ENCODE measurements around the gene CXCL16. TPM values are rescaled to one million over a fixed set of nuclear protein-coding genes. Genes with fewer than 3 reads are reported as not detected.
"Not testable (repeated sequence)": the region's sequence is repeated elsewhere in the genome, so short reads cannot be mapped to it uniquely, and the experiment has no call there.

Gene CXCL16
- total and polyA plus RNA-seq, 4 donors: 7.5 to 18.8 (median 13.2) TPM

GRCh38 chr17:4683739-4684138, 56.0 kb downstream of the CXCL16 start:
- not testable (repeated sequence) for H3K4me1 ChIP-seq (ENCODE audit: control insufficient read depth, insufficient read depth, low read length); H3K9me3 ChIP-seq (ENCODE audit: control insufficient read depth, insufficient read depth, low read length); H3K27me3 ChIP-seq (ENCODE audit: control insufficient read depth, insufficient read depth, low read length); DNase-seq (ENCODE audit: low read depth in 4 of 6, low spot score in 6 of 6); H3K4me3 ChIP-seq (ENCODE audit: low read depth, low read length); H3K27ac ChIP-seq (ENCODE audit: low read depth, low read length)
- H3K36me3 ChIP-seq (ENCODE audit: control insufficient read depth, insufficient read depth, low read length): peaks cover 62% of the 10 kb centered on the region
- WGBS (ENCODE audit: insufficient coverage): 100% methylated on average over 3 of the region's 5 CpGs

Other genes with a start within 250 kb of the CXCL16 start
- 10 to 100 TPM; 17.7 to 18.0 TPM for gene SPNS2, start 241.0 kb downstream of the CXCL16 start, total RNA-seq
- gene SPNS2, start 241.0 kb downstream of the CXCL16 start, polyA plus RNA-seq (ENCODE audit: insufficient read length in 2 of 2): 10 to 100 TPM; 65.1 to 67.3 TPM
- 10 to 100 TPM; 19.5 to 30.9 TPM for gene MYBBP1A, start 184.5 kb downstream of the CXCL16 start, total RNA-seq
- 10 to 100 TPM; 36.5 to 38.9 TPM for gene MYBBP1A, start 184.5 kb downstream of the CXCL16 start, polyA plus RNA-seq (ENCODE audit: insufficient read length in 2 of 2)
- gene GGT6, start 179.4 kb downstream of the CXCL16 start, total RNA-seq: not detected
- under 1 TPM in 1 of 2 donors, not detected in 1; 0.15 TPM for gene GGT6, start 179.4 kb downstream of the CXCL16 start, polyA plus RNA-seq (ENCODE audit: insufficient read length in 2 of 2)
- gene SMTNL2, start 155.4 kb downstream of the CXCL16 start, total RNA-seq: 10 to 100 TPM in 1 of 2 donors, 1 to 10 TPM in 1; 5.1 to 33.9 TPM
- 10 to 100 TPM in 1 of 2 donors, 1 to 10 TPM in 1; 5.8 to 12.8 TPM for gene SMTNL2, start 155.4 kb downstream of the CXCL16 start, polyA plus RNA-seq (ENCODE audit: insufficient read length in 2 of 2)
- 10 to 100 TPM in 1 of 2 donors, 1 to 10 TPM in 1; 3.0 to 16.3 TPM for gene ALOX15, start 98.2 kb downstream of the CXCL16 start, total RNA-seq
- gene ALOX15, start 98.2 kb downstream of the CXCL16 start, polyA plus RNA-seq (ENCODE audit: insufficient read length in 2 of 2): 10 to 100 TPM in 1 of 2 donors, 1 to 10 TPM in 1; 3.9 to 13.5 TPM
- gene PELP1, start 35.8 kb downstream of the CXCL16 start, total RNA-seq: 10 to 100 TPM; 20.5 to 22.4 TPM
- 10 to 100 TPM; 60.7 to 70.8 TPM for gene PELP1, start 35.8 kb downstream of the CXCL16 start, polyA plus RNA-seq (ENCODE audit: insufficient read length in 2 of 2)
- gene ARRB2, start 29.3 kb downstream of the CXCL16 start, total RNA-seq: 10 to 100 TPM; 21.2 to 33.9 TPM
- 100 to 1,000 TPM in 1 of 2 donors, 10 to 100 TPM in 1; 99.0 to 105 TPM for gene ARRB2, start 29.3 kb downstream of the CXCL16 start, polyA plus RNA-seq (ENCODE audit: insufficient read length in 2 of 2)
- gene MED11, start 8.5 kb downstream of the CXCL16 start, total RNA-seq: 10 to 100 TPM in 1 of 2 donors, 1 to 10 TPM in 1; 9.5 to 32.1 TPM
- gene MED11, start 8.5 kb downstream of the CXCL16 start, polyA plus RNA-seq (ENCODE audit: insufficient read length in 2 of 2): 10 to 100 TPM; 27.3 to 27.4 TPM
- 1 to 10 TPM in 1 of 2 donors, under 1 TPM in 1; 0.89 to 2.0 TPM for gene ZMYND15, start 95 bp downstream of the CXCL16 start, total RNA-seq
- 1 to 10 TPM; 1.4 to 2.5 TPM for gene ZMYND15, start 95 bp downstream of the CXCL16 start, polyA plus RNA-seq (ENCODE audit: insufficient read length in 2 of 2)
- not detected for gene TM4SF5, start 32.0 kb upstream of the CXCL16 start, total RNA-seq
- not detected for gene TM4SF5, start 32.0 kb upstream of the CXCL16 start, polyA plus RNA-seq (ENCODE audit: insufficient read length in 2 of 2)
- 1 to 10 TPM in 1 of 2 donors, under 1 TPM in 1; 0.99 to 2.0 TPM for gene VMO1, start 46.4 kb upstream of the CXCL16 start, total RNA-seq
- 1 to 10 TPM; 2.0 to 2.7 TPM for gene VMO1, start 46.4 kb upstream of the CXCL16 start, polyA plus RNA-seq (ENCODE audit: insufficient read length in 2 of 2)
- gene GLTPD2, start 49.0 kb upstream of the CXCL16 start, total RNA-seq: not detected
- 1 to 10 TPM; 3.5 to 5.2 TPM for gene GLTPD2, start 49.0 kb upstream of the CXCL16 start, polyA plus RNA-seq (ENCODE audit: insufficient read length in 2 of 2)
- 100 to 1,000 TPM in 1 of 2 donors, 10 to 100 TPM in 1; 94.1 to 146 TPM for gene PSMB6, start 56.2 kb upstream of the CXCL16 start, total RNA-seq
- gene PSMB6, start 56.2 kb upstream of the CXCL16 start, polyA plus RNA-seq (ENCODE audit: insufficient read length in 2 of 2): 100 to 1,000 TPM; 143 to 147 TPM
- 10 to 100 TPM; 14.2 to 42.8 TPM for gene PLD2, start 67.2 kb upstream of the CXCL16 start, total RNA-seq
- 10 to 100 TPM; 29.8 to 46.9 TPM for gene PLD2, start 67.2 kb upstream of the CXCL16 start, polyA plus RNA-seq (ENCODE audit: insufficient read length in 2 of 2)
- gene MINK1, start 93.4 kb upstream of the CXCL16 start, total RNA-seq: 10 to 100 TPM; 33.5 to 35.0 TPM
- gene MINK1, start 93.4 kb upstream of the CXCL16 start, polyA plus RNA-seq (ENCODE audit: insufficient read length in 2 of 2): 10 to 100 TPM; 67.2 to 86.2 TPM
- 1 to 10 TPM; 1.9 to 4.7 TPM for gene C17orf107, start 159.6 kb upstream of the CXCL16 start, total RNA-seq
- gene C17orf107, start 159.6 kb upstream of the CXCL16 start, polyA plus RNA-seq (ENCODE audit: insufficient read length in 2 of 2): 1 to 10 TPM; 2.8 to 3.7 TPM
- gene CHRNE, start 163.2 kb upstream of the CXCL16 start, total RNA-seq: under 1 TPM; 0.69 to 0.99 TPM
- gene CHRNE, start 163.2 kb upstream of the CXCL16 start, polyA plus RNA-seq (ENCODE audit: insufficient read length in 2 of 2): 1 to 10 TPM; 1.1 to 1.9 TPM
- gene GP1BA, start 192.3 kb upstream of the CXCL16 start, total RNA-seq: under 1 TPM in 1 of 2 donors, not detected in 1; 0.06 TPM
- gene GP1BA, start 192.3 kb upstream of the CXCL16 start, polyA plus RNA-seq (ENCODE audit: insufficient read length in 2 of 2): 1 to 10 TPM in 1 of 2 donors, under 1 TPM in 1; 0.57 to 1.6 TPM
- gene SLC25A11, start 200.1 kb upstream of the CXCL16 start, total RNA-seq: 10 to 100 TPM; 57.2 to 63.0 TPM
- gene SLC25A11, start 200.1 kb upstream of the CXCL16 start, polyA plus RNA-seq (ENCODE audit: insufficient read length in 2 of 2): 10 to 100 TPM; 84.0 to 95.2 TPM
- 10 to 100 TPM; 23.5 to 72.5 TPM for gene RNF167, start 200.3 kb upstream of the CXCL16 start, total RNA-seq
- 100 to 1,000 TPM; 113 to 133 TPM for gene RNF167, start 200.3 kb upstream of the CXCL16 start, polyA plus RNA-seq (ENCODE audit: insufficient read length in 2 of 2)
- gene PFN1, start 208.6 kb upstream of the CXCL16 start, total RNA-seq: 100 to 1,000 TPM in 1 of 2 donors, 10 to 100 TPM in 1; 95.4 to 191 TPM
- 100 to 1,000 TPM; 296 to 299 TPM for gene PFN1, start 208.6 kb upstream of the CXCL16 start, polyA plus RNA-seq (ENCODE audit: insufficient read length in 2 of 2)
- gene ENO3, start 211.2 kb upstream of the CXCL16 start, total RNA-seq: 1 to 10 TPM; 4.9 to 7.3 TPM
- 10 to 100 TPM in 1 of 2 donors, 1 to 10 TPM in 1; 8.1 to 17.1 TPM for gene ENO3, start 211.2 kb upstream of the CXCL16 start, polyA plus RNA-seq (ENCODE audit: insufficient read length in 2 of 2)
- 10 to 100 TPM; 36.8 to 85.2 TPM for gene SPAG7, start 227.9 kb upstream of the CXCL16 start, total RNA-seq
- 10 to 100 TPM; 94.7 to 96.6 TPM for gene SPAG7, start 227.9 kb upstream of the CXCL16 start, polyA plus RNA-seq (ENCODE audit: insufficient read length in 2 of 2)
- gene CAMTA2, start 247.7 kb upstream of the CXCL16 start, total RNA-seq: 10 to 100 TPM; 12.6 to 20.3 TPM
- gene CAMTA2, start 247.7 kb upstream of the CXCL16 start, polyA plus RNA-seq (ENCODE audit: insufficient read length in 2 of 2): 10 to 100 TPM; 84.3 to 96.1 TPM